MM.1S (cell line): ENCODE results near the gene ARHGEF7.

Experiments
- EZH2 ChIP-seq: fragments of 300-600 bp; sonication (generic); optimal IDR thresholded peaks from 2 replicates; pipeline ENCODE3; 2017; ENCODE audit warnings: low read depth, mild to moderate bottlenecking, antibody characterized with exemption, low read length, mixed read lengths
- TF ChIP-seq, protein P1 (sequence below): fragments of 300-600 bp; sonication (generic); IDR thresholded peaks from 2 replicates; pipeline ENCODE4 v1.5.1; 2016; ENCODE audit warnings: antibody characterized with exemption, low read length, mixed read lengths

DNA sequence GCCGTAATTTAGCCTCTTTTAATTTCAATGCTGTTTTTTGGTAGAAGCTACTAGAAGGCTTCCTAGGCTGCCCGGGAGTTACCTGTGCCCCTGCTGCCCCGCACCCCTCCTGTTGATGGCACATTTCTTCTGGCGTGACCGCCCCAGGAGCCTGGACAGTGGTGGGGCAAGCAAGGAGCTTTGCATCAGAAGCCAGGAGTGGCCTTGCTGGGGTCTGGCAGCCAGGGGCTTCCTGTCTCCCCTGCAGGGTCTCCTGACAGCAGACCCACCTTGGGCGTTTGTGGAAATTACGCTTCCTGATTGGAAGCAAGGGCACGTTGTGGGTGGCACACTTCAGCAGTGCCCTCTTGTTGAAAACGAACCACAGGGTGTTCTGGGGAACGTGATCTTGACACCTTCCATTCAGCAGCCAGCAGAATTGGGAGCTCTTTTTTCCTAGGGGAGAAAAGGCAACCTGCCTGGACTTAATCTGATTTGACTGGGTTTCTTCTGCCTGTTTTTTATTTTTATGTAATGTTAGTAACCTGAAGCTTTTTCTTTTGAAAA is 115.3 kb downstream of the ARHGEF7 start:
- TF ChIP-seq, protein P1, sequence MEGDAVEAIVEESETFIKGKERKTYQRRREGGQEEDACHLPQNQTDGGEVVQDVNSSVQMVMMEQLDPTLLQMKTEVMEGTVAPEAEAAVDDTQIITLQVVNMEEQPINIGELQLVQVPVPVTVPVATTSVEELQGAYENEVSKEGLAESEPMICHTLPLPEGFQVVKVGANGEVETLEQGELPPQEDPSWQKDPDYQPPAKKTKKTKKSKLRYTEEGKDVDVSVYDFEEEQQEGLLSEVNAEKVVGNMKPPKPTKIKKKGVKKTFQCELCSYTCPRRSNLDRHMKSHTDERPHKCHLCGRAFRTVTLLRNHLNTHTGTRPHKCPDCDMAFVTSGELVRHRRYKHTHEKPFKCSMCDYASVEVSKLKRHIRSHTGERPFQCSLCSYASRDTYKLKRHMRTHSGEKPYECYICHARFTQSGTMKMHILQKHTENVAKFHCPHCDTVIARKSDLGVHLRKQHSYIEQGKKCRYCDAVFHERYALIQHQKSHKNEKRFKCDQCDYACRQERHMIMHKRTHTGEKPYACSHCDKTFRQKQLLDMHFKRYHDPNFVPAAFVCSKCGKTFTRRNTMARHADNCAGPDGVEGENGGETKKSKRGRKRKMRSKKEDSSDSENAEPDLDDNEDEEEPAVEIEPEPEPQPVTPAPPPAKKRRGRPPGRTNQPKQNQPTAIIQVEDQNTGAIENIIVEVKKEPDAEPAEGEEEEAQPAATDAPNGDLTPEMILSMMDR: no peak
- TF ChIP-seq EZH2: no peak
